Panc1 (cell line): ENCODE measurements around the gene SLC25A22. TPM values are rescaled to one million over a fixed set of nuclear protein-coding genes. Genes with fewer than 3 reads are reported as not detected.

Experiments used
- ATAC-seq: fragments of 200-7000 bp; cut with Tn5 transposase; 2 replicates; pipeline ENCODE4 v1.9.1; 2020; ENCODE audit warnings: mild to moderate bottlenecking, moderate library complexity
- BruUV-seq: library from RNA; stranded (reverse); fragments of 400-500 nt; replicated peaks from 2 replicates; lab custom pipeline; 2021; lab: Mats Ljungman, UMichigan
- CTCF ChIA-PET: fragments of 300-600 bp; sonication (Branson Sonifier 250); formaldehyde crosslinking; loops from one replicate; lab custom pipeline; 2022; ENCODE audit warnings: antibody characterized with exemption; lab: Charles Lee
- POLR2A ChIA-PET: fragments of 300-600 bp; sonication (Branson Sonifier 250); formaldehyde crosslinking; loops from one replicate; lab custom pipeline; 2022; ENCODE audit warnings: antibody characterized with exemption; lab: Charles Lee
- DNase-seq: peaks from one replicate; pipeline ENCODE4 v3.0.0-alpha.2; 2010; ENCODE audit warnings: low read depth, low spot score
- H3K27ac ChIP-seq: 2 replicates; pipeline ENCODE4 v1.5.1; 2011; ENCODE audit warnings: mild to moderate bottlenecking, low read length, inconsistent platforms
- H3K27me3 ChIP-seq: fragments of 200-500 bp; sonication (Bioruptor generic); 2 replicates; pipeline ENCODE4 v1.6.0; 2014; ENCODE audit warnings: low read length, inconsistent platforms; ENCODE audit not compliant: control insufficient read depth, insufficient read depth
- H3K36me3 ChIP-seq: fragments of 200-500 bp; sonication (Bioruptor generic); 2 replicates; pipeline ENCODE4 v1.5.1; 2014; ENCODE audit warnings: inconsistent platforms, mild to moderate bottlenecking, low read length, moderate library complexity; ENCODE audit not compliant: control insufficient read depth, insufficient read depth
- H3K4me1 ChIP-seq: 2 replicates; pipeline ENCODE4 v1.5.1; 2011; ENCODE audit warnings: inconsistent platforms, mild to moderate bottlenecking, low read length, moderate library complexity; ENCODE audit not compliant: control insufficient read depth, insufficient read depth
- H3K4me3 ChIP-seq, 2 experiments: 2 replicates each; pipeline ENCODE4 v1.5.1; 2011 to 2012; ENCODE audit warnings: low read depth in 2 of 2, low read length in 2 of 2, mild to moderate bottlenecking in 2 of 2, inconsistent platforms in 1 of 2, moderate library complexity in 1 of 2
- H3K9me3 ChIP-seq: fragments of 200-500 bp; sonication (Bioruptor generic); 2 replicates; pipeline ENCODE4 v1.5.1; 2014; ENCODE audit warnings: low read depth, mild to moderate bottlenecking, inconsistent platforms, low read length, moderate library complexity; ENCODE audit not compliant: control insufficient read depth, insufficient read depth
- POLR2AphosphoS5 ChIP-seq: IDR thresholded peaks from 2 replicates; pipeline ENCODE4 v1.6.1; 2012; ENCODE audit warnings: mild to moderate bottlenecking, low read depth, low read length, moderate library complexity
- REST ChIP-seq, 2 experiments: IDR thresholded peaks; 2 replicates each; pipeline ENCODE4 v1.6.1; 2011 to 2012; ENCODE audit warnings: low read depth in 2 of 2, control low read depth in 1 of 2, low read length in 1 of 2, mild to moderate bottlenecking in 1 of 2, moderate library complexity in 1 of 2; ENCODE audit not compliant: insufficient read depth in 1 of 2
- SIN3A ChIP-seq: IDR thresholded peaks from 2 replicates; pipeline ENCODE4 v1.6.1; 2012; ENCODE audit warnings: low read depth, mild to moderate bottlenecking, low read length, moderate library complexity, borderline replicate concordance; ENCODE audit not compliant: insufficient read depth
- TCF7L2 ChIP-seq: IDR thresholded peaks from 2 replicates; pipeline ENCODE4 v1.6.1; 2011; ENCODE audit warnings: mild to moderate bottlenecking, low read depth, low read length, inconsistent platforms
- in situ Hi-C: cut with HindIII; loops from 2 replicates; pipeline ENCODE4 v1.10.0; 2016; ENCODE audit warnings: low sequenced_read_pairs, low pct_unique_long_range_greater_than_20kb
- intact Hi-C: fragments of 100-400 bp; cut with micrococcal nuclease; formaldehyde crosslinking; loops from one replicate; pipeline ENCODE4 v1.10.0; 2022; ENCODE audit not compliant: unreplicated experiment
- total RNA-seq: library from RNA; stranded (reverse); gene quantifications from one replicate; pipeline ENCODE4 v1.2.1, GENCODE V29; 2021; ENCODE audit not compliant: unreplicated experiment
- TF ChIP-seq, protein P1 (sequence below): fragments of 450-650 bp; IDR thresholded peaks from 2 replicates; pipeline ENCODE4 v1.5.1; 2017; ENCODE audit warnings: mild to moderate bottlenecking

The SLC25A22 gene
- total RNA-seq, 1 experiment from 2014 or later = 119 TPM

DNA sequence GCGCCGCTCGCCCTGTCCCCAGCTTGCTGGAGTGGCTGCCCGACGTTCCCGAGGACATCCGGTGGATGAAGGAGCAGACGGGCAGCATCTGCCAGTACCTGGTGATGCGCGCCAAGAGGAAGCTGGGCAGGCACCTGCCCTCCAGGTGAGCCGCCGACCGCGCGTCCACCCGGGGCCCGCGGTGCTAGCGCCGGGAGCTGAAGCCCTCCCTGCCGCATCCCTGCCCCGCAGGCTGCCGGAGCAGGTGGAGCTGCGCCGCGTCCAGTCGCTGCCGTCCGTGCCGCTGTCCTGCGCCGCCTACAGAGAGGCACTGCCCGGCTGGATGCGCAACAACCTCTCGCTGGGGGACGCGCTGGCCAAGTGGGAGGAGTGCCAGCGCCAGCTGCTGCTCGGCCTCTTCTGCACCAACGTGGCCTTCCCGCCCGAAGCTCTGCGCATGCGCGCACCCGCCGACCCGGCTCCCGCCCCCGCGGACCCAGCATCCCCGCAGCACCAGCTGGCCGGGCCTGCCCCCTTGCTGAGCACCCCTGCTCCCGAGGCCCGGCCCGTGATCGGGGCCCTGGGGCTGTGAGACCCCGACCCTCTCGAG lies 26.3 kb upstream of the SLC25A22 start:
- in situ Hi-C loops = no loop called here
- no peak for DNase-seq
- TSS peak; percentile 9 for BruUV-seq
- ChIA-PET POLR2A (no interaction called here), CTCF (no interaction called here)
- H3K36me3 ChIP-seq = 0 out of 2 replicates have a peak, but pooled peaks cover 2% of the 10 kb centered on the region
- no peaks in the 10 kb centered on the region for H3K27me3 ChIP-seq
- intact Hi-C loops = no loop called here
- no peak overlapping the region for H3K27ac ChIP-seq
- no peaks in the 10 kb centered on the region for H3K9me3 ChIP-seq
- no peak overlapping the region for H3K4me3 ChIP-seq
- peaks cover 68% of the 10 kb centered on the region for H3K4me1 ChIP-seq
- ATAC-seq = no peak
- TF ChIP-seq REST (IDR thresholded peaks at IDR 0.05; ENCODE audit: insufficient read depth in 1 of 2, low read depth in 2 of 2, low read length in 1 of 2) (no peak), POLR2AphosphoS5 (no peak; the same call in 1 of the 2 replicates), TCF7L2 (no peak), SIN3A (no peak)
- TF ChIP-seq, protein P1, sequence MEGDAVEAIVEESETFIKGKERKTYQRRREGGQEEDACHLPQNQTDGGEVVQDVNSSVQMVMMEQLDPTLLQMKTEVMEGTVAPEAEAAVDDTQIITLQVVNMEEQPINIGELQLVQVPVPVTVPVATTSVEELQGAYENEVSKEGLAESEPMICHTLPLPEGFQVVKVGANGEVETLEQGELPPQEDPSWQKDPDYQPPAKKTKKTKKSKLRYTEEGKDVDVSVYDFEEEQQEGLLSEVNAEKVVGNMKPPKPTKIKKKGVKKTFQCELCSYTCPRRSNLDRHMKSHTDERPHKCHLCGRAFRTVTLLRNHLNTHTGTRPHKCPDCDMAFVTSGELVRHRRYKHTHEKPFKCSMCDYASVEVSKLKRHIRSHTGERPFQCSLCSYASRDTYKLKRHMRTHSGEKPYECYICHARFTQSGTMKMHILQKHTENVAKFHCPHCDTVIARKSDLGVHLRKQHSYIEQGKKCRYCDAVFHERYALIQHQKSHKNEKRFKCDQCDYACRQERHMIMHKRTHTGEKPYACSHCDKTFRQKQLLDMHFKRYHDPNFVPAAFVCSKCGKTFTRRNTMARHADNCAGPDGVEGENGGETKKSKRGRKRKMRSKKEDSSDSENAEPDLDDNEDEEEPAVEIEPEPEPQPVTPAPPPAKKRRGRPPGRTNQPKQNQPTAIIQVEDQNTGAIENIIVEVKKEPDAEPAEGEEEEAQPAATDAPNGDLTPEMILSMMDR = no peak

GRCh38 chr11:823441-824291 lies 25.6 kb upstream of the SLC25A22 start:
- Histone ChIP-seq H3K36me3 (0 out of 2 replicates have a peak, but pooled peaks cover 2% of the 10 kb centered on the region), H3K27ac (no peak overlapping the region), H3K9me3 (no peaks in the 10 kb centered on the region), H3K27me3 (no peaks in the 10 kb centered on the region), H3K4me1 (peaks cover 65% of the 10 kb centered on the region), H3K4me3 (no peak overlapping the region)
- CTCF ChIA-PET = no interaction called here
- intact Hi-C loops = no loop called here
- BruUV-seq = no TSS peak
- no peak for ATAC-seq
- in situ Hi-C loops = no loop called here
- POLR2A ChIA-PET = no interaction called here
- no peak for DNase-seq
- TF ChIP-seq SIN3A = no peak
- TF ChIP-seq, protein P1 = no peak
- TF ChIP-seq TCF7L2 = no peak
- TF ChIP-seq REST (IDR thresholded peaks at IDR 0.05; ENCODE audit: insufficient read depth in 1 of 2, low read depth in 2 of 2, low read length in 1 of 2) = no peak
- TF ChIP-seq POLR2AphosphoS5 = no peak; the same call in none of the 2 replicates
